ENCODE results near the gene TMEM165. TPM values are rescaled to one million over a fixed set of nuclear protein-coding genes. Genes with fewer than 3 reads are reported as not detected.
A peak's percentile ranks its signal among the peaks of the same experiment; 100 is the strongest.

TMEM165 gene
- total RNA-seq, 1 donor from 2014 or later, result 169 TPM

- DNase-seq, result no peak
Measured at GRCh38 chr4:55369968-55370367, 25.8 kb upstream of the TMEM165 start.

GRCh38 chr4:55372259-55372658 lies 23.5 kb upstream of the TMEM165 start:
- no peak for DNase-seq

- no peak for DNase-seq
Measured at GRCh38 chr4:55373461-55373860, 22.3 kb upstream of the TMEM165 start.

- no peak for DNase-seq
Measured at GRCh38 chr4:55376698-55377097, 19.1 kb upstream of the TMEM165 start.

GRCh38 chr4:55378617-55379467 lies 16.9 kb upstream of the TMEM165 start:
- no peak for DNase-seq

GRCh38 chr4:55380576-55380975 lies 15.2 kb upstream of the TMEM165 start:
- DNase-seq, result no peak

- no peak for DNase-seq
Measured at GRCh38 chr4:55381502-55381901, 14.3 kb upstream of the TMEM165 start.

- no peak for DNase-seq
Measured at GRCh38 chr4:55382488-55383003, 13.2 kb upstream of the TMEM165 start.

GRCh38 chr4:55385201-55385649 lies 10.5 kb upstream of the TMEM165 start:
- DNase-seq, result no peak

- DNase-seq, result peak; percentile 44
Measured at GRCh38 chr4:55386073-55386472, 9.7 kb upstream of the TMEM165 start.

GRCh38 chr4:55386840-55387239 lies 8.9 kb upstream of the TMEM165 start:
- no peak for DNase-seq

GRCh38 chr4:55393461-55394320 lies 2.1 kb upstream of the TMEM165 start:
- DNase-seq, result no peak

- DNase-seq, result no peak
Measured at GRCh38 chr4:55395218-55395528, 584 bp upstream of the TMEM165 start.

GRCh38 chr4:55396308-55397125 lies 760 bp downstream of the TMEM165 start:
- DNase-seq, result peak; percentile 56

GRCh38 chr4:55397126-55397436 lies 1.3 kb downstream of the TMEM165 start:
- DNase-seq, result peak; percentile 39

- peak; percentile 33 for DNase-seq
Measured at GRCh38 chr4:55397520-55398321, 2.0 kb downstream of the TMEM165 start.

- DNase-seq, result peak; percentile 22
Measured at GRCh38 chr4:55398461-55398860, 2.7 kb downstream of the TMEM165 start.

- DNase-seq, result peak; percentile 39
Measured at GRCh38 chr4:55398966-55399365, 3.2 kb downstream of the TMEM165 start.

GRCh38 chr4:55399581-55399980 lies 3.8 kb downstream of the TMEM165 start:
- DNase-seq, result no peak

- no peak for DNase-seq
Measured at GRCh38 chr4:55405073-55405472, 9.3 kb downstream of the TMEM165 start.

- no peak for DNase-seq
Measured at GRCh38 chr4:55406545-55406944, 10.8 kb downstream of the TMEM165 start.

GRCh38 chr4:55407119-55407518 lies 11.4 kb downstream of the TMEM165 start:
- no peak for DNase-seq

All from dermis blood vessel endothelial cell (primary cell).